CD4-positive, alpha-beta T cell (primary cell): ENCODE data around the gene CMC1. TPM values are rescaled to one million over a fixed set of nuclear protein-coding genes. Genes with fewer than 3 reads are reported as not detected.

Experiments used
- ATAC-seq: fragments of 200-7000 bp; cut with Tn5 transposase; one replicate; pipeline ENCODE4 v1.10.0; 2022; ENCODE audit warnings: mild to moderate bottlenecking; ENCODE audit not compliant: poor library complexity
- CTCF ChIA-PET: fragments of 350-600 bp; sonication (Branson Sonifier 250); formaldehyde crosslinking; loops from one replicate; lab custom pipeline; 2021; ENCODE audit warnings: antibody characterized with exemption, inconsistent platforms; lab: Charles Lee
- POLR2A ChIA-PET: fragments of 350-600 bp; sonication (Branson Sonifier 250); formaldehyde crosslinking; loops from one replicate; lab custom pipeline; 2021; ENCODE audit warnings: antibody characterized with exemption, inconsistent platforms; lab: Charles Lee
- DNase-seq, 14 experiments: peaks; one replicate each; pipeline ENCODE4 v3.0.0-alpha.2; 2013 to 2020; ENCODE audit warnings: mixed read lengths in 2 of 14
- H3K27ac ChIP-seq, 2 donors: one replicate each; pipeline versions ENCODE4 v1.5.1 to v1.7.0; 2013; ENCODE audit warnings: low read length in 2 of 2, low read depth in 1 of 2, mild to moderate bottlenecking in 1 of 2
- H3K27me3 ChIP-seq, 2 experiments: 1 replicate in 1 of 2; 2 replicates in 1 of 2; pipeline versions ENCODE4 v1.6.1 to v1.7.0; 2013; ENCODE audit warnings: low read length in 2 of 2, control low read depth in 1 of 2, mild to moderate bottlenecking in 1 of 2, moderate library complexity in 1 of 2; ENCODE audit not compliant: insufficient read depth in 2 of 2, control insufficient read depth in 1 of 2
- H3K36me3 ChIP-seq: one replicate; pipeline ENCODE4 v1.6.1; 2013; ENCODE audit warnings: low read length, control low read depth; ENCODE audit not compliant: insufficient read depth
- H3K4me1 ChIP-seq: one replicate; pipeline ENCODE4 v1.6.1; 2013; ENCODE audit warnings: low read length, control low read depth; ENCODE audit not compliant: insufficient read depth
- H3K4me3 ChIP-seq: one replicate; pipeline ENCODE4 v1.5.1; 2013; ENCODE audit warnings: mild to moderate bottlenecking, low read length, moderate library complexity
- H3K9me3 ChIP-seq, 2 experiments: 1 replicate in 1 of 2; 2 replicates in 1 of 2; pipeline versions ENCODE4 v1.6.1 to v1.7.0; 2013; ENCODE audit warnings: low read length in 2 of 2, mild to moderate bottlenecking in 2 of 2, control low read depth in 1 of 2, moderate library complexity in 1 of 2; ENCODE audit not compliant: control insufficient read depth in 1 of 2, insufficient read depth in 1 of 2
- H3K27ac Mint-ChIP-seq: one replicate; pipeline ENCODE4 v1.8.0; 2020; ENCODE audit warnings: mixed read lengths
- H3K27me3 Mint-ChIP-seq: one replicate; pipeline ENCODE4 v1.8.0; 2021; ENCODE audit warnings: mixed read lengths
- H3K36me3 Mint-ChIP-seq: one replicate; pipeline ENCODE4 v1.8.0; 2021; ENCODE audit warnings: low read depth, mixed read lengths
- H3K4me1 Mint-ChIP-seq: one replicate; pipeline ENCODE4 v1.8.0; 2021; ENCODE audit warnings: low read depth, mixed read lengths
- H3K4me3 Mint-ChIP-seq: one replicate; pipeline ENCODE4 v1.8.0; 2020; ENCODE audit warnings: mild to moderate bottlenecking, mixed read lengths
- H3K9me3 Mint-ChIP-seq: one replicate; pipeline ENCODE4 v1.8.0; 2020; ENCODE audit warnings: mixed read lengths
- intact Hi-C, 2 experiments: fragments of 100-400 bp; cut with DNase I in 1 of 2; cut with micrococcal nuclease in 1 of 2; formaldehyde crosslinking; loops; one replicate each; pipeline versions ENCODE4 v1.15.1 to v1.9.0; 2023 to 2025; cut with DNase I, micrococcal nuclease
- total RNA-seq, 174 experiments: library from RNA in 2 of 174; stranded (reverse) in 2 of 174; gene quantifications; one replicate each; pipeline ENCODE4 v1.2.3 and lab custom pipeline; 2021 to 2026
- TF ChIP-seq, protein P1 (sequence below): fragments of 200-600 bp; IDR thresholded peaks from one replicate; pipeline ENCODE4 v1.8.0; 2022; ENCODE audit warnings: antibody characterized with exemption, mild to moderate bottlenecking

CMC1 gene
- total RNA-seq, 2 experiments from 2014 or later: 5.0 to 6.6 TPM

- Mint-ChIP-seq H3K4me1 (peaks cover 25% of the 10 kb centered on the region), H3K36me3 (peaks cover 18% of the 10 kb centered on the region), H3K27ac (no peak overlapping the region), H3K27me3 (no peaks in the 10 kb centered on the region), H3K4me3 (no peak overlapping the region), H3K9me3 (no peaks in the 10 kb centered on the region)
- Histone ChIP-seq H3K4me3 (no peak overlapping the region), H3K9me3 (no peaks in the 10 kb centered on the region), H3K36me3 (no peaks in the 10 kb centered on the region), H3K27ac (no peak overlapping the region), H3K4me1 (no peaks in the 10 kb centered on the region), H3K27me3 (no peaks in the 10 kb centered on the region)
- ATAC-seq: no peak
- ChIA-PET CTCF (no interaction called here), POLR2A (no interaction called here)
- TF ChIP-seq, protein P1, sequence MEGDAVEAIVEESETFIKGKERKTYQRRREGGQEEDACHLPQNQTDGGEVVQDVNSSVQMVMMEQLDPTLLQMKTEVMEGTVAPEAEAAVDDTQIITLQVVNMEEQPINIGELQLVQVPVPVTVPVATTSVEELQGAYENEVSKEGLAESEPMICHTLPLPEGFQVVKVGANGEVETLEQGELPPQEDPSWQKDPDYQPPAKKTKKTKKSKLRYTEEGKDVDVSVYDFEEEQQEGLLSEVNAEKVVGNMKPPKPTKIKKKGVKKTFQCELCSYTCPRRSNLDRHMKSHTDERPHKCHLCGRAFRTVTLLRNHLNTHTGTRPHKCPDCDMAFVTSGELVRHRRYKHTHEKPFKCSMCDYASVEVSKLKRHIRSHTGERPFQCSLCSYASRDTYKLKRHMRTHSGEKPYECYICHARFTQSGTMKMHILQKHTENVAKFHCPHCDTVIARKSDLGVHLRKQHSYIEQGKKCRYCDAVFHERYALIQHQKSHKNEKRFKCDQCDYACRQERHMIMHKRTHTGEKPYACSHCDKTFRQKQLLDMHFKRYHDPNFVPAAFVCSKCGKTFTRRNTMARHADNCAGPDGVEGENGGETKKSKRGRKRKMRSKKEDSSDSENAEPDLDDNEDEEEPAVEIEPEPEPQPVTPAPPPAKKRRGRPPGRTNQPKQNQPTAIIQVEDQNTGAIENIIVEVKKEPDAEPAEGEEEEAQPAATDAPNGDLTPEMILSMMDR: no peak
- DNase-seq: no peak
- intact Hi-C loops: no loop called here
These were observed 51.2 kb downstream of the CMC1 start for GRCh38 chr3:28292622-28293021.

- ATAC-seq (no peak), DNase-seq (peak in 1 of 14 experiments; percentile 16)
- Mint-ChIP-seq H3K4me1 (peaks cover 25% of the 10 kb centered on the region), H3K9me3 (no peaks in the 10 kb centered on the region), H3K27ac (no peak overlapping the region), H3K27me3 (no peaks in the 10 kb centered on the region), H3K36me3 (peaks cover 18% of the 10 kb centered on the region), H3K4me3 (no peak overlapping the region)
- TF ChIP-seq, protein P1: no peak
- no peaks in the 10 kb centered on the region for H3K36me3 ChIP-seq
- no peak overlapping the region for H3K27ac ChIP-seq
- no peaks in the 10 kb centered on the region for H3K27me3 ChIP-seq
- H3K4me1 ChIP-seq: no peaks in the 10 kb centered on the region
- POLR2A ChIA-PET: no interaction called here
- intact Hi-C loops: no loop called here
- H3K9me3 ChIP-seq: no peaks in the 10 kb centered on the region
- H3K4me3 ChIP-seq: no peak overlapping the region
- CTCF ChIA-PET: no interaction called here
These were observed 53.4 kb downstream of the CMC1 start for GRCh38 chr3:28294667-28295413.

DNA sequence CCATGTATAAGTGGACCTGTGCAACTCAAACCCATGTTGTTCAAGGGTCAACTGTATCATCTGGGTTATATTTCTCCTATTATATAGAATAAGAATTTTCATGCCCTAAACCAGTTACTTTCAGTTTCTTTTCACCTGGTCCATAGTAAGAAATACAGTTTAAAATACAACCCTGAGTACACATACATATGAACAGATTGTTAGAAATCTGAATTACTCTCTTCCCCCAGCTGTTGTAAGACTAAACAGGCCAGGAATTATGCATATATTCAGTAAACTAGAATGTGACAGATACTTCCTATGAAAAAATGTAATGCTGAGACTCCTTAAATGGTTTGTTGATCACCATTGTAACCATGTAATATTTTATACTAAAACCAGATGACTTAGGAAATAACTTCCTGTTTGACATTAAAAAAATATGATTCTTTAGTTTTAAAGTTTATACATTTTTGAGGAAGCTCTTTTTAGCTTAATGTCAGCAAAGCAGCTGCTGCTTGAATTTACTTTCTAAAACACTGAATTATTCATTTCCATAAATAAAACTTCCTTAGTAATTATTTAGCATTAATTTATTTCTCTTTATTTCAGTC is 54.6 kb downstream of the CMC1 start:
- Mint-ChIP-seq H3K4me3 (no peak overlapping the region), H3K36me3 (peaks cover 19% of the 10 kb centered on the region), H3K27ac (no peak overlapping the region), H3K4me1 (peaks cover 25% of the 10 kb centered on the region), H3K27me3 (no peaks in the 10 kb centered on the region), H3K9me3 (no peaks in the 10 kb centered on the region)
- POLR2A ChIA-PET: interaction anchor here (1.4 kb wide), 1 partner anchor 8 kb away, joined by 4 read pairs; no protein-coding TSS in a partner anchor
- CTCF ChIA-PET: no interaction called here
- H3K36me3 ChIP-seq: no peaks in the 10 kb centered on the region
- intact Hi-C loops: no loop called here
- no peak overlapping the region for H3K4me3 ChIP-seq
- ATAC-seq: no peak
- no peaks in the 10 kb centered on the region for H3K9me3 ChIP-seq
- no peaks in the 10 kb centered on the region for H3K27me3 ChIP-seq
- no peaks in the 10 kb centered on the region for H3K4me1 ChIP-seq
- no peak overlapping the region for H3K27ac ChIP-seq
- peak in 1 of 14 experiments; percentile 19 for DNase-seq
- TF ChIP-seq, protein P1: no peak
